Coronary artery (tissue), 2 donors: ENCODE measurements around the gene CLCN4.

Experiments used
- DNase-seq: peaks from one replicate; pipeline ENCODE4 v3.0.0-alpha.2; 2017; ENCODE audit warnings: low spot score
- H3K27ac ChIP-seq, 2 donors: fragments of 200-600 bp; sonication (generic); one replicate each; pipeline ENCODE4 v1.5.1; 2016 to 2019
- H3K4me3 ChIP-seq: fragments of 200-600 bp; sonication (generic); 2 replicates; pipeline ENCODE4 v1.5.1; 2016; ENCODE audit warnings: mild to moderate bottlenecking, moderate library complexity
- TF ChIP-seq, protein P1 (sequence below): fragments of 200-600 bp; sonication (generic); IDR thresholded peaks from one replicate; pipeline ENCODE4 v1.5.1; 2019; ENCODE audit warnings: antibody characterized with exemption

The CLCN4 gene

DNA sequence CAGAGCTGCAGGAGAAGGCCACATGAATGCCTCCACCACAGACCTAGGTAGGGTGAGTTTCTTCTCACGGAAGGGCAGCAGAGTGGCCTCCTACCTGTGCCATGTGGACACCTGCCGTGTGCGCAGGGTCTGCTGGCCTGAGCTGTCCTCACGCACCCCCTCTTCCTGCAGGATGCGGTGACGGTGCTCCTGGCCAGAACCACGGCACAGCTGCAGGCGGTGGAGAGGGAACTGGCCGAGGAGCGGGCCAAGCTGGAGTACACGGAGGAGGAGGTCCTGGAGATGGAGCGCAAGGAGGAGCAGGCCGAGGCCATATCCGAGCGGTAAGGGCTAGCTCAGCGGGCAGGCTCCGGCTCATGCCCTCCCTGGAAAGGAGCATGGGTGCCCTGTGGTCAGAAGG lies 28.4 kb upstream of the CLCN4 start:
- Histone ChIP-seq H3K27ac (no peak overlapping the region), H3K4me3 (no peak overlapping the region)
- no peak for DNase-seq
- TF ChIP-seq, protein P1, sequence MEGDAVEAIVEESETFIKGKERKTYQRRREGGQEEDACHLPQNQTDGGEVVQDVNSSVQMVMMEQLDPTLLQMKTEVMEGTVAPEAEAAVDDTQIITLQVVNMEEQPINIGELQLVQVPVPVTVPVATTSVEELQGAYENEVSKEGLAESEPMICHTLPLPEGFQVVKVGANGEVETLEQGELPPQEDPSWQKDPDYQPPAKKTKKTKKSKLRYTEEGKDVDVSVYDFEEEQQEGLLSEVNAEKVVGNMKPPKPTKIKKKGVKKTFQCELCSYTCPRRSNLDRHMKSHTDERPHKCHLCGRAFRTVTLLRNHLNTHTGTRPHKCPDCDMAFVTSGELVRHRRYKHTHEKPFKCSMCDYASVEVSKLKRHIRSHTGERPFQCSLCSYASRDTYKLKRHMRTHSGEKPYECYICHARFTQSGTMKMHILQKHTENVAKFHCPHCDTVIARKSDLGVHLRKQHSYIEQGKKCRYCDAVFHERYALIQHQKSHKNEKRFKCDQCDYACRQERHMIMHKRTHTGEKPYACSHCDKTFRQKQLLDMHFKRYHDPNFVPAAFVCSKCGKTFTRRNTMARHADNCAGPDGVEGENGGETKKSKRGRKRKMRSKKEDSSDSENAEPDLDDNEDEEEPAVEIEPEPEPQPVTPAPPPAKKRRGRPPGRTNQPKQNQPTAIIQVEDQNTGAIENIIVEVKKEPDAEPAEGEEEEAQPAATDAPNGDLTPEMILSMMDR = no peak

DNA sequence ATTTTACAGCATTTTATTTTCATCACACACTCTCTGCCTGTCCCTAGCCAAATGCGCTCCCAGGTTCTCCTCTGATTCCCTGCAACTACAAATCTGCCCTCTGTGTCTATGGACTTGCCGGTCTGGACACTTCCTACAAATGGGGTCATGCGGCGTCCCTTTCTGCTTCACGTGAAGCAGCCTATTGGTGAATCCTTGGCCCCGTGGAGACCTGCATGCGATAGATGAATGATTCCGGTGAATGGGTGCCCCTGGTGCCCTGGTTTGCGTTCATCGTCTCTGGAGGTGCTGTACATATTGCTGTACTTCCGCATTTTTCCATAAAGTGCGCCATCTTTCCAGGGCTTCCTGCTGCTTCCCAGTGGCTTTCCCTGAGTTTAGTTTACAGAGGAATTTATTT lies 27.5 kb upstream of the CLCN4 start:
- Histone ChIP-seq H3K27ac (no peak overlapping the region), H3K4me3 (no peak overlapping the region)
- TF ChIP-seq, protein P1 = no peak
- DNase-seq = no peak

DNA sequence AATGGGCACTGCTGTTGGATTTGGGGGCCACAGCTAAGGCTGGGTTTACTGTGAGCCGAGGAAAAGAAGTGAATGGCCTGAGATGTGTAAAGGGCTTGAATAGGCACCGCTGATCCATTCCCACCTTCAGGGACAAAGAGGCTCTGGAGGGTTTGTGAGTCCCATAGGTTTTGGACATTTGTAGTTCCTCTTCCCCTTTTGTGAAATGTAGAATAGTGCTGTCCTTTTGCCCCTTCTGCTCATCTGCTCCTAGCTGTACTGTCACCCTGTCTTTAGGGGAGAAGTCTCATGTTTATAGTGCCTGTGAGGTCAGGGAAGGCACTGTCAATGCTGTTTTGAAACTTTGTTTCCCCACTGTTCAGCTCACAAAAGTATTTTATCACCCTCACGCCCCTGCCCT lies 26.4 kb upstream of the CLCN4 start:
- Histone ChIP-seq H3K4me3 (no peak overlapping the region), H3K27ac (no peak overlapping the region)
- DNase-seq = no peak
- TF ChIP-seq, protein P1 = no peak

DNA sequence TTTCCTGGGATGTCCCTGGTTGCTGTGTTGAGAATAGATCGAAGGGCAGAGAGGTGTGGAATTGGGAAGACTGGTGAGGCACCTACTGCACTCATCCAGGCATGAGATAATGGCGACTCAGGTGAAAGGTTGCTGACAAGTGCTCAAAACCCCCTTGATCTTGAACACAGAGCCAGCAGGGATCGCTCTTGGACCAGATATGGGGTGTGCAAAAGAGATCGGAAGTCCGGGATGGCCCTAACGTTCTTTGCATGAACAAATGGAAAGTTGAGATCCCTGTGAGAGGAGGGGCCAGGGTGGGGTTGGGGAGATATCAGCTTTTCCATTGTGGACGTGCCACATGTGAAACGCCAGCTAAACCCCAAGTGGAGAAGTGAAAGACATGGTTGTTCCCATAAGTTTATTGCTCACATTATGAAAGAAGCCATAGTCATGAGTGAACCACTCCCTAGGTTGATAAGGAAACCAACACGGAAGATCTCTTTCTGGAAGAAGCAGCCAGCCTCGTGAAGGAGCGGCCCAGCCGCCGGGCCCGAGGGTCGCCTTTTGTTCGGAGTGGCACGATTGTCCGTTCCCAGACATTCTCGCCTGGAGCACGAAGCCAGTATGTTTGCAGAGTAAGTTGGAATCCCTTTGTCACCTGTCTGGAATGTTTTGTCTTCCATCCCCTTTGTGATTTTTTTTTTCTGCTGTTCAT lies 22.6 kb upstream of the CLCN4 start:
- DNase-seq = no peak
- Histone ChIP-seq H3K27ac (no peak overlapping the region), H3K4me3 (no peak overlapping the region)
- TF ChIP-seq, protein P1 = no peak

DNA sequence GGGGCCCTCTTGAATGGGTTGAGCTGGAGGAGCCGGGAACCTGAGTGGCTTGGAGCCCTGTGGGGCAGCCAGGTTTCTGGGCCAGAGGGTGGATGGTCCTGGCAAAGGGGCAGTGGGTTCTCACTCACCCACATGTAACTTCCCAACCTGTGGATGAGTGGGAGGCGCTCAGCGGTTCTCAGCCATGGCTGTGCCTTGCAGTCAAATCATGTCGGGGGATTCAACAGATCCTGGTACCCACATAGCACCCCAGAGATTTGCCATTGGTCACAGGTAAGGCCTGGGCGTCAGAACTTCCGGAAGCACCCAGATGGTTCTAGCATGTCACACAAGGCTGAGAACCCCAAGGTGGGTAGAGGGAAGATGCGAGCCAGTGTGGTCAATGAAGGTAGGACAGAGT lies 21.9 kb upstream of the CLCN4 start:
- H3K27ac ChIP-seq = no peak overlapping the region
- no peak for DNase-seq
- TF ChIP-seq, protein P1 = no peak

DNA sequence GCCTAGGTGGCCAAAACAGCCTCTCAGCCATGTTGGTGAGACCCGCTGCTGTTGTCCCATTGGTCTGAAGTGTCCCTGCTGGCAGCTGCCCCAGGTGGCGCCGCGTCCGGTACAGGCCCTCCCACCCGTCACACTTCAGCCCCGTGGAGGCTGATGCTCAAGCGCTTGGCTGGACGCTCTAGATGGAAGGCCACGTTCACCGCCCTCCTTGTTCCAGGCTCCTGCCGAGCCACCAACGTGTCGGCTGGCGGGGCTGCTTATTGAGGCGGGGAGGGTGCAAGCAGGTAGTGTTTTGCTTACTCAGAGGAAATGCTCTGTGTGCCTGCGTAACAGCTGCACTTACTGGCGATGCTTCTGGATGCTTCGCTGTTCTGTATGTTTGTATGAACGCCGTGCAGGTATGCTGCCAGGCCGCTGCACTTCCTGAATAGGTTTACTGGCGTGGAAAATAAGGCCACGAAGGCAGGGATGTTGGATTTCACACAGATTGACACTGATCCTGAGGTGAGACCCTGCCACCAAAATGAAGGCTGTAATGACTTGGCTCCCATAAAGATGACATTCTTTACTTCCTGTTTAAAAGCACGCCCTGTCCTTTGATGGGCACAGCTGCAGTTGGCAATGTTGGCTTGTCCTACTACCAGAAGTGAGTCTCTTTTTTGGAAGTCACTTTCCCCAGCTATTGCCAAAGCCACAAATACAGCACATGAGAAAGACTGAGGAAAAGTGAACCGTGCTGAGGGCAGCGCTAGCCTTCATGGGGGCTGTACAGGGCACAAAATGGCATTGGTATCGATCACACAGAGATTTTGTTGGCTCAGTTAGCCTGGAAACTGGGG lies 21.0 kb upstream of the CLCN4 start:
- H3K4me3 ChIP-seq = no peak overlapping the region

More for the DNA sequence above, 21.9 kb upstream of the CLCN4 start:
- no peak overlapping the region for H3K4me3 ChIP-seq

More for the DNA sequence above, 21.0 kb upstream of the CLCN4 start:
- TF ChIP-seq, protein P1 = no peak
- DNase-seq = no peak
- H3K27ac ChIP-seq = no peak overlapping the region
